Measurements from ENCODE around the gene CCDC43. TPM values are rescaled to one million over a fixed set of nuclear protein-coding genes. Genes with fewer than 3 reads are reported as not detected.
A peak's percentile ranks its signal among the peaks of the same experiment; 100 is the strongest.
"Not testable (repeated sequence)": the region's sequence is repeated elsewhere in the genome, so short reads cannot be mapped to it uniquely, and the experiment has no call there.

CCDC43 gene
- total RNA-seq, 3 donors from 2014 or later (not counting 1 experiment from before 2014, with no cell fraction given): 20.2 to 26.9 (median 23.7) TPM

GRCh38 chr17:44693609-44694008, 4.0 kb upstream of the CCDC43 start:
- TF ChIP-seq, protein P1, sequence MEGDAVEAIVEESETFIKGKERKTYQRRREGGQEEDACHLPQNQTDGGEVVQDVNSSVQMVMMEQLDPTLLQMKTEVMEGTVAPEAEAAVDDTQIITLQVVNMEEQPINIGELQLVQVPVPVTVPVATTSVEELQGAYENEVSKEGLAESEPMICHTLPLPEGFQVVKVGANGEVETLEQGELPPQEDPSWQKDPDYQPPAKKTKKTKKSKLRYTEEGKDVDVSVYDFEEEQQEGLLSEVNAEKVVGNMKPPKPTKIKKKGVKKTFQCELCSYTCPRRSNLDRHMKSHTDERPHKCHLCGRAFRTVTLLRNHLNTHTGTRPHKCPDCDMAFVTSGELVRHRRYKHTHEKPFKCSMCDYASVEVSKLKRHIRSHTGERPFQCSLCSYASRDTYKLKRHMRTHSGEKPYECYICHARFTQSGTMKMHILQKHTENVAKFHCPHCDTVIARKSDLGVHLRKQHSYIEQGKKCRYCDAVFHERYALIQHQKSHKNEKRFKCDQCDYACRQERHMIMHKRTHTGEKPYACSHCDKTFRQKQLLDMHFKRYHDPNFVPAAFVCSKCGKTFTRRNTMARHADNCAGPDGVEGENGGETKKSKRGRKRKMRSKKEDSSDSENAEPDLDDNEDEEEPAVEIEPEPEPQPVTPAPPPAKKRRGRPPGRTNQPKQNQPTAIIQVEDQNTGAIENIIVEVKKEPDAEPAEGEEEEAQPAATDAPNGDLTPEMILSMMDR (IDR thresholded peaks at IDR 0.05): no peak
- no peaks in the 10 kb centered on the region for H3K9me3 ChIP-seq (ENCODE audit: control insufficient read depth, insufficient read depth, low read length)
- no peak overlapping the region for H3K4me3 ChIP-seq (ENCODE audit: low read length)
- ATAC-seq (no peak), DNase-seq (no peak)
- WGBS (ENCODE audit: insufficient coverage): 83% methylated on average over 10 of the region's 11 CpGs
- H3K4me3 Mint-ChIP-seq: no peak overlapping the region
- no peaks in the 10 kb centered on the region for H3K36me3 Mint-ChIP-seq
- H3K9me3 Mint-ChIP-seq: no peaks in the 10 kb centered on the region
- no peak overlapping the region for H3K27ac Mint-ChIP-seq
- intact Hi-C loops (cut with micrococcal nuclease): no loop called here
- no peaks in the 10 kb centered on the region for H3K27me3 ChIP-seq (ENCODE audit: control insufficient read depth, insufficient read depth, low read length)
- peaks cover 18% of the 10 kb centered on the region in 2 donors for H3K4me1 Mint-ChIP-seq
- H3K4me1 ChIP-seq (ENCODE audit: control insufficient read depth, insufficient read depth, low read length): peaks cover 16% of the 10 kb centered on the region
- no peak overlapping the region for H3K27ac ChIP-seq (ENCODE audit: low read length)
- H3K27me3 Mint-ChIP-seq (ENCODE audit: low read depth in 2 of 2): no peaks in the 10 kb centered on the region
- H3K36me3 ChIP-seq (ENCODE audit: control insufficient read depth, insufficient read depth, low read length): no peaks in the 10 kb centered on the region

DNA sequence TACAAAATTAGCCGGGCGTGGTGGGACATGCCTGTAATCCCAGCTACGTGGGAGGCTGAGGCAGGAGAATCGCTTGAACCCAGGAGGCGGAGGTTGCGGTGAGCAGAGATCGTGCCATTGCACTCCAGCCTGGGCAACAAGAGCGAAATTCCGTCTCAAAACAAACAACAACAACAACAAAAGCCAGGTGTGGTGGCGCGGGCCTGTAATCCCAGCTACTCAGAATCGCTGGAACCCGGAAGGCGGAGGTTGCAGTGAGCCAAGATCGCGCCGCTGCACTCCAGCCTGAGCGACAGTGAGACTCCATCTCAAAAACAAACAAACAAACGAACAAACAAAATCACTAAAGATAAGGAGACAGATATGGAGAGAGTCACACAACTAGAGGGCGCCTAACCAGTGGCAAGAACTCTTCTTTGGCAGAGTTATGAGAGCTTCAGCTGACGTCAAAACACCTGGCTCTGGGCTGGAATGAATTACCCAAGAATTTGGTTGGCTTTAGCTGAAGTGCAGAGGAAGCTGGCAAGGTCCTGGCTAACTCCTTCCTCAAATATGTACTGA, 1.2 kb upstream of the CCDC43 start:
- H3K27me3 ChIP-seq (ENCODE audit: control insufficient read depth, insufficient read depth, low read length); H3K36me3 Mint-ChIP-seq; H3K4me3 ChIP-seq (ENCODE audit: low read length); H3K9me3 ChIP-seq (ENCODE audit: control insufficient read depth, insufficient read depth, low read length); H3K27ac ChIP-seq (ENCODE audit: low read length); intact Hi-C loops (cut with micrococcal nuclease); H3K27me3 Mint-ChIP-seq (ENCODE audit: low read depth in 2 of 2); H3K9me3 Mint-ChIP-seq; H3K36me3 ChIP-seq (ENCODE audit: control insufficient read depth, insufficient read depth, low read length); ATAC-seq: not testable (repeated sequence)
- H3K4me3 Mint-ChIP-seq: peak overlapping the region; percentile 100
- DNase-seq: peak in 1 of 2 donors; percentile 40
- H3K4me1 ChIP-seq (ENCODE audit: control insufficient read depth, insufficient read depth, low read length): peaks cover 16% of the 10 kb centered on the region
- WGBS (ENCODE audit: insufficient coverage): 88% methylated on average over 18 of the region's 21 CpGs
- H3K4me1 Mint-ChIP-seq: peaks cover 19% of the 10 kb centered on the region in 2 donors
- H3K27ac Mint-ChIP-seq: peak overlapping the region; percentile 92 to 98

DNA sequence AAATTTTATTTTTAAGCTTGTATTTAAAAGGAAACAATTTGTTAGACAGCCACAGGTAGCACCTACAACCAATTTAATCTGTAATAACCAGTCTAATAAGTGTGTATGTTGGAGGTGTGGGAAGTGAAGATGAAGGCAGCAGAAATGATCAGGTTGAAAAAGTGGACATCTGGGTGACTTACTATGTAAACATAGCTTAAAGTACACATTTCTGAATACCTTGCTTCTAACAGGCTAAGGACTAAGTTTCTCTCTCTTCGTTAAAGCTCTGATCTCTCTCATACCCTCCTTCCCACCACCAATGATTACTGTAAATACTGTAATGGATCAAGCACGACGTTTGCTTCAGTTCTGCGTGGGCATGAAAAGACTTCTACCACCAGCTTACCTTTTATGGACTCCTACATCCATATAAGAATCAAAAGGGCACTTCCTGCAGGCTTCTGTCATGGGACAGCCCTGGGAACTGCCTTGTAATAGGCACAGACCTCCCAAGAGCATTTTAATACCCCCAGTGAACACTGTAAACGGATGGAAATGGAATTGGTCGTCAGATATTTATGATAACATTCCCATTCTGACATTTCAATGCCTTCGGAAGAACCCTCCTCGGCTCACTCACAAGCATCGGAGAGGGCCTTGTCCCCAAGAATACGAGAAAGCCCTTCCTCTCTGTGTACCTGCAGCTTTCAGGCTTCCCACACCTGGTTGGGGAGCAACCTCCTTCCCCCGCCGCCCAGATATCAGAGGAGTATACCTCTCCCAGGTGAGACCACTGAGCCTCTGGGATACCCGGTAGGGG, 700 bp downstream of the CCDC43 start:
- peaks cover 16% of the 10 kb centered on the region for H3K4me1 ChIP-seq (ENCODE audit: control insufficient read depth, insufficient read depth, low read length)
- peak in 1 of 2 donors; percentile 6 for DNase-seq
- H3K27me3 Mint-ChIP-seq (ENCODE audit: low read depth in 2 of 2): no peaks in the 10 kb centered on the region
- 9% methylated on average over 13 of the region's 13 CpGs for WGBS (ENCODE audit: insufficient coverage)
- H3K4me3 ChIP-seq (ENCODE audit: low read length): peak overlapping the region; percentile 72
- peak overlapping the region; percentile 92 to 98 for H3K27ac Mint-ChIP-seq
- peaks cover 11% of the 10 kb centered on the region for H3K36me3 ChIP-seq (ENCODE audit: control insufficient read depth, insufficient read depth, low read length)
- H3K27ac ChIP-seq (ENCODE audit: low read length): peak overlapping the region; percentile 72
- peaks cover 19 to 25% of the 10 kb centered on the region in 2 donors for H3K4me1 Mint-ChIP-seq
- H3K36me3 Mint-ChIP-seq: peaks cover under 1% of the 10 kb centered on the region
- H3K4me3 Mint-ChIP-seq: peak overlapping the region; percentile 100
- intact Hi-C loops (cut with micrococcal nuclease): loop anchor here (1.0 kb wide), 1 partner anchor 19 kb away; the partner anchor contains the start of gene DBF4B
- ATAC-seq: no peak
- TF ChIP-seq, protein P1 (IDR thresholded peaks at IDR 0.05): no peak
- H3K9me3 ChIP-seq (ENCODE audit: control insufficient read depth, insufficient read depth, low read length): no peaks in the 10 kb centered on the region
- H3K9me3 Mint-ChIP-seq: no peaks in the 10 kb centered on the region
- no peaks in the 10 kb centered on the region for H3K27me3 ChIP-seq (ENCODE audit: control insufficient read depth, insufficient read depth, low read length)

GRCh38 chr17:44688200-44688599, 1.4 kb downstream of the CCDC43 start:
- H3K27ac ChIP-seq (ENCODE audit: low read length): no peak overlapping the region
- Mint-ChIP-seq H3K27me3 (ENCODE audit: low read depth in 2 of 2) (no peaks in the 10 kb centered on the region), H3K4me1 (peaks cover 19 to 25% of the 10 kb centered on the region in 2 donors), H3K27ac (no peak overlapping the region), H3K9me3 (no peaks in the 10 kb centered on the region), H3K4me3 (peak overlapping the region; percentile 100), H3K36me3 (peaks cover 7% of the 10 kb centered on the region)
- H3K4me3 ChIP-seq (ENCODE audit: low read length): no peak overlapping the region
- 100% methylated on average over 2 of the region's 2 CpGs for WGBS (ENCODE audit: insufficient coverage)
- peaks cover 18% of the 10 kb centered on the region for H3K36me3 ChIP-seq (ENCODE audit: control insufficient read depth, insufficient read depth, low read length)
- ATAC-seq: no peak
- intact Hi-C loops (cut with micrococcal nuclease): no loop called here
- H3K4me1 ChIP-seq (ENCODE audit: control insufficient read depth, insufficient read depth, low read length): peaks cover 16% of the 10 kb centered on the region
- H3K27me3 ChIP-seq (ENCODE audit: control insufficient read depth, insufficient read depth, low read length): no peaks in the 10 kb centered on the region
- no peaks in the 10 kb centered on the region for H3K9me3 ChIP-seq (ENCODE audit: control insufficient read depth, insufficient read depth, low read length)
- DNase-seq: no peak
- TF ChIP-seq, protein P1 (IDR thresholded peaks at IDR 0.05): no peak
